K562 (cell line): ENCODE data around the gene TRIOBP. TPM values are rescaled to one million over a fixed set of nuclear protein-coding genes. Genes with fewer than 3 reads are reported as not detected.

Experiments used
- ARID1B ChIP-seq: fragments of 450-650 bp; IDR thresholded peaks from 2 replicates; pipeline ENCODE4 v1.6.1; 2016; ENCODE audit warnings: antibody characterized with exemption, mild to moderate bottlenecking, inconsistent platforms
- ATF4 ChIP-seq: fragments of 450-650 bp; formaldehyde crosslinking; IDR thresholded peaks from 2 replicates; pipeline ENCODE4 v1.4.0; 2022; ENCODE audit warnings: mild to moderate bottlenecking, moderate library complexity
- CTCFL ChIP-seq: IDR thresholded peaks from 2 replicates; pipeline ENCODE4 v1.6.1; 2011; ENCODE audit warnings: borderline replicate concordance, low read depth, mild to moderate bottlenecking, moderate library complexity, low read length; ENCODE audit not compliant: insufficient read depth, poor library complexity, severe bottlenecking
- ELF4 ChIP-seq: fragments of 450-650 bp; formaldehyde crosslinking; IDR thresholded peaks from 2 replicates; pipeline ENCODE4 v1.4.0; 2022; ENCODE audit warnings: missing genetic modification characterization
- GABPA ChIP-seq: fragments of 200-800 bp; sonication (Bioruptor generic); conservative IDR thresholded peaks from 2 replicates; pipeline ENCODE4 v1.6.1; 2016; ENCODE audit warnings: low read depth, missing genetic modification characterization, missing compliant biosample characterization
- GMEB1 ChIP-seq: fragments of 250-450 bp; sonication (Bioruptor Pico); IDR thresholded peaks from 2 replicates; pipeline ENCODE4 v1.4.0; 2020; ENCODE audit warnings: mild to moderate bottlenecking
- MCM7 ChIP-seq, 2 experiments: fragments of 450-650 bp; IDR thresholded peaks; 2 replicates each; pipeline ENCODE4 v1.6.1; 2016 to 2018
- PRDM10 ChIP-seq: fragments of 450-650 bp; IDR thresholded peaks from 2 replicates; pipeline ENCODE4 v1.6.1; 2018; ENCODE audit not compliant: partially characterized antibody
- RAD21 ChIP-seq, 2 experiments: fragments of 250-450 bp in 1 of 2; fragments of 450-650 bp in 1 of 2; sonication (Bioruptor Pico) in 1 of 2; formaldehyde crosslinking in 1 of 2; IDR thresholded peaks in 1 of 2; conservative IDR thresholded peaks in 1 of 2; 2 replicates each; pipeline versions ENCODE4 v1.4.0 to v1.8.0; 2020 to 2022; ENCODE audit warnings: mild to moderate bottlenecking in 2 of 2, moderate library complexity in 1 of 2
- SLC30A9 ChIP-seq: fragments of 250-450 bp; sonication (Bioruptor Pico); IDR thresholded peaks from 2 replicates; pipeline ENCODE4 v1.8.0; 2022; ENCODE audit warnings: mild to moderate bottlenecking, moderate library complexity
- ZNF592 ChIP-seq: fragments of 450-650 bp; IDR thresholded peaks from 2 replicates; pipeline ENCODE4 v1.6.1; 2017; ENCODE audit warnings: antibody characterized with exemption, mild to moderate bottlenecking
- polyA plus RNA-seq, 8 experiments: library from polyadenylated mRNA; depleted of rRNA in 4 of 8; stranded (reverse) in 5 of 8; unstranded in 3 of 8; fragments of >200 nt; fragmentation: Nextera tagmentation in 2 of 8; fragmentation: Illumina TruSeq in 1 of 8; extraction: Ambion mirVana in 2 of 8; extraction: Trizol in 1 of 8; gene quantifications; 2 replicates each; pipeline versions ENCODE4 v1.2.1 to v1.2.3, GENCODE V29; 2011 to 2014; ENCODE audit warnings: inconsistent platforms in 1 of 8, missing spikeins in 1 of 8
- total RNA-seq, 7 experiments: library from RNA; depleted of rRNA in 6 of 7; stranded (reverse); fragments of >200 nt in 6 of 7; fragmentation: Illumina TruSeq in 2 of 7; extraction: Trizol in 2 of 7; gene quantifications; 2 replicates each; pipeline versions ENCODE4 v1.2.1 to v1.2.3, GENCODE V29; 2011 to 2021; ENCODE audit warnings: low replicate concordance in 1 of 7

Gene TRIOBP
- total and polyA plus RNA-seq, 9 of the 15 experiments (the other 6 are each of a cell fraction or from before 2014, with no cell fraction given), result 0.24 to 13.8 (median 5.5) TPM

- TF ChIP-seq GABPA (tag), result no peak
- no peak for TF ChIP-seq GMEB1
- TF ChIP-seq RAD21 (CRISPR knock-in tag; conservative IDR thresholded peaks at IDR 0.05 in 1 of 2, IDR thresholded peaks at IDR 0.05 in 1 of 2), result 0 out of 4 replicates have a peak, but pooled peaks of 1 of the 2 experiments have one; percentile 2
- TF ChIP-seq CTCFL, result no peak
- peak; percentile 64 for TF ChIP-seq ZNF592
- TF ChIP-seq SLC30A9, result no peak
- TF ChIP-seq MCM7 (IDR thresholded peaks at IDR 0.05), result no peak
- no peak for TF ChIP-seq ATF4
- TF ChIP-seq ELF4, result 0 out of 2 replicates have a peak, but pooled peaks have one; percentile 4
- peak; percentile 35 for TF ChIP-seq PRDM10
- no peak for TF ChIP-seq ARID1B
- TF ChIP-seq, all 486 proteins: peak for 13
Measured at GRCh38 chr22:37806409-37807333, 109.8 kb downstream of the TRIOBP start (continued).
